Gastroesophageal sphincter (tissue), 4 donors: Measurements from ENCODE around the gene C12orf56. TPM values are rescaled to one million over a fixed set of nuclear protein-coding genes. Genes with fewer than 3 reads are reported as not detected.
"Not testable (repeated sequence)": the region's sequence is repeated elsewhere in the genome, so short reads cannot be mapped to it uniquely, and the experiment has no call there.

Source experiments
- ATAC-seq: fragments of 150-250 bp; one replicate; pipeline ENCODE4 v1.9.1; 2016; ENCODE audit warnings: mild to moderate bottlenecking, moderate library complexity
- H3K27ac ChIP-seq, 4 donors: fragments of 200-600 bp; sonication (generic) in 3 of 4; 1 replicate in 3 of 4; 2 replicates in 1 of 4; pipeline ENCODE4 v1.5.1; 2016 to 2019
- H3K27me3 ChIP-seq: fragments of 200-600 bp; sonication (generic); one replicate; pipeline ENCODE4 v1.5.1; 2019
- H3K36me3 ChIP-seq, 2 donors: fragments of 200-600 bp; sonication (generic); one replicate each; pipeline ENCODE4 v1.5.1; 2019; ENCODE audit warnings: control low read depth in 1 of 2
- H3K4me1 ChIP-seq, 3 donors: fragments of 200-600 bp; sonication (generic); 1 replicate in 2 of 3; 2 replicates in 1 of 3; pipeline ENCODE4 v1.5.1; 2016 to 2019; ENCODE audit warnings: control low read depth in 2 of 3
- H3K4me3 ChIP-seq, 2 donors: fragments of 200-600 bp; sonication (generic); one replicate each; pipeline ENCODE4 v1.5.1; 2019; ENCODE audit warnings: mild to moderate bottlenecking in 1 of 2, moderate library complexity in 1 of 2
- H3K9me3 ChIP-seq, 3 donors: fragments of 200-600 bp; sonication (generic); one replicate each; pipeline ENCODE4 v1.5.1; 2017 to 2019; ENCODE audit warnings: control low read depth in 2 of 3
- EP300 ChIP-seq: sonication (generic); formaldehyde crosslinking; IDR thresholded peaks from one replicate; pipeline ENCODE4 v1.6.1; 2017; ENCODE audit warnings: antibody characterized with exemption, mild to moderate bottlenecking
- POLR2A ChIP-seq, 2 donors: fragments of 450-650 bp; IDR thresholded peaks; one replicate each; pipeline ENCODE4 v1.6.1; 2017; ENCODE audit warnings: antibody characterized with exemption in 2 of 2, mild to moderate bottlenecking in 2 of 2, moderate library complexity in 1 of 2
- POLR2AphosphoS5 ChIP-seq: sonication (generic); formaldehyde crosslinking; IDR thresholded peaks from one replicate; pipeline ENCODE4 v1.6.1; 2017; ENCODE audit warnings: antibody characterized with exemption
- WGBS, 2 donors: methylation state at CpG; one replicate each; pipeline ENCODE4 v1.1.5; 2018; ENCODE audit warnings: low coverage in 1 of 2; 5-methylcytosine and 5-hydroxymethylcytosine counted together
- total RNA-seq, 4 donors: library from RNA; depleted of rRNA; stranded (reverse); fragments of >200 nt; gene quantifications; one replicate each; pipeline ENCODE4 v1.1.0, GENCODE V29; 2016
- TF ChIP-seq, protein P1 (sequence below), 4 experiments: fragments of 200-600 bp in 2 of 4; fragments of 450-650 bp in 2 of 4; sonication (generic) in 1 of 4; IDR thresholded peaks; one replicate each; pipeline ENCODE4 v1.5.1; 2017 to 2019; ENCODE audit warnings: antibody characterized with exemption in 4 of 4, mild to moderate bottlenecking in 2 of 4, moderate library complexity in 2 of 4

The C12orf56 gene
- total RNA-seq, 4 donors from 2014 or later: not detected

DNA sequence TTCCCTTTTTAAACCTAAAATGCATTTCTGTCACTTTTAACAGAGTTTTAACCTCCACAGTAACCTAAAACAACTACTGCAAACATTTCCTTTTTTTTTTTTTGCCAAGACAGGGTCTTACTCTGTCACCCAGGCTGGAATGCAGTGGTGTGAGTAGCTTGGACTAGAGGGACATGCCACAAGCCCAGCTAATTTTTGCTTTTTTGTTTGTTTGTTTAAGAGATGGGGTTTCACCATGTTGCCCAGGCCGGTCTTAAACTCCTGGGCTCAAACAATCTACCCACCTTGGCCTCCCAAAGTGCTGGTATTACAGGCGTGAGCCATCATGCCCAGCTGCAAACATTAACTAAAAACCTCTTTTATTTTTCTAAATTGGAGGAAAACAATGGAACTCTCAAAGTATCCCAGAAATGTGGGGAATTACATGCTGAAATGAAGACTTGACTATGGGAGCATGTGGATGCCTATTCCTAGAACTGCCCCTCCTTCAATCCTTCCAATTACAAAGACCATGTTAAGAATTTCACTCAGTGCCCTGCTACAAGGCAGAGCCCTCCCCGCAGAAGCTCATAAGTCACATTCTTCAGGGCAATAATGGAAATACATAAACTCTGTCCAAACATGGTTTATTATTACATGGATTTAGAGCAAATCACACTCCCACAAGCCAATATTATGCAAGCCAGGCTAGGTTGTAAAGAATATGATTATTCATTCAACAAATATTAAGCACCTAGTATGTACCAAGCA is 66.9 kb downstream of the C12orf56 start:
- no peaks in the 10 kb centered on the region for H3K36me3 ChIP-seq
- ATAC-seq: no peak
- no peak overlapping the region for H3K4me3 ChIP-seq
- H3K27me3 ChIP-seq: no peaks in the 10 kb centered on the region
- H3K27ac ChIP-seq: no peak overlapping the region
- no peaks in the 10 kb centered on the region for H3K4me1 ChIP-seq
- 77 to 92% methylated on average over 2 to 3 of the region's 3 CpGs for WGBS, 2 donors
- TF ChIP-seq POLR2A (IDR thresholded peaks at IDR 0.05): no peak
- TF ChIP-seq, protein P1, sequence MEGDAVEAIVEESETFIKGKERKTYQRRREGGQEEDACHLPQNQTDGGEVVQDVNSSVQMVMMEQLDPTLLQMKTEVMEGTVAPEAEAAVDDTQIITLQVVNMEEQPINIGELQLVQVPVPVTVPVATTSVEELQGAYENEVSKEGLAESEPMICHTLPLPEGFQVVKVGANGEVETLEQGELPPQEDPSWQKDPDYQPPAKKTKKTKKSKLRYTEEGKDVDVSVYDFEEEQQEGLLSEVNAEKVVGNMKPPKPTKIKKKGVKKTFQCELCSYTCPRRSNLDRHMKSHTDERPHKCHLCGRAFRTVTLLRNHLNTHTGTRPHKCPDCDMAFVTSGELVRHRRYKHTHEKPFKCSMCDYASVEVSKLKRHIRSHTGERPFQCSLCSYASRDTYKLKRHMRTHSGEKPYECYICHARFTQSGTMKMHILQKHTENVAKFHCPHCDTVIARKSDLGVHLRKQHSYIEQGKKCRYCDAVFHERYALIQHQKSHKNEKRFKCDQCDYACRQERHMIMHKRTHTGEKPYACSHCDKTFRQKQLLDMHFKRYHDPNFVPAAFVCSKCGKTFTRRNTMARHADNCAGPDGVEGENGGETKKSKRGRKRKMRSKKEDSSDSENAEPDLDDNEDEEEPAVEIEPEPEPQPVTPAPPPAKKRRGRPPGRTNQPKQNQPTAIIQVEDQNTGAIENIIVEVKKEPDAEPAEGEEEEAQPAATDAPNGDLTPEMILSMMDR (IDR thresholded peaks at IDR 0.05): no peak
- H3K9me3 ChIP-seq: no peaks in the 10 kb centered on the region

DNA sequence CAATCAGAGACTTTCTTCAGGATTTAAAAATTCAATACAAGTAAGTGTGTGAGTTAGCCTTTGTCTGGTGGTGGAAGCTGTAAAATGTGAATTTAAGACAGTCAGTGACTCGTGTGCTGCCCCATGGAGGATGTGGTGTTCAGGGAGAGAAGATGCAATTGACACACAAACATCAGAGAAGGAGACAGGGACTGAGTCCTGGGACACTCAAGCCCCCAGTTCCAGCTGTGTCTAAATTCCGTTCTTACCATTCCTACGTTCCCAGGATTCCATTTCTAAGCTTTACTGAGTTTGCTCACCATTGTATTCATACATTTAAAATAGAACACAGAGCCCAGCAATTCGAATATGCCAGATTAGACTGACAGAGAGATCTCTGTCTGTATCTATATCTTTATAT is 67.6 kb downstream of the C12orf56 start:
- Histone ChIP-seq H3K9me3 (no peaks in the 10 kb centered on the region), H3K4me3 (no peak overlapping the region), H3K27ac (no peak overlapping the region), H3K27me3 (no peaks in the 10 kb centered on the region), H3K4me1 (no peaks in the 10 kb centered on the region), H3K36me3 (no peaks in the 10 kb centered on the region)
- WGBS, 2 donors: 68 to 76% methylated on average over 3 of the region's 4 CpGs
- ATAC-seq: no peak
- no peak for TF ChIP-seq EP300
- TF ChIP-seq, protein P1 (IDR thresholded peaks at IDR 0.05): no peak

DNA sequence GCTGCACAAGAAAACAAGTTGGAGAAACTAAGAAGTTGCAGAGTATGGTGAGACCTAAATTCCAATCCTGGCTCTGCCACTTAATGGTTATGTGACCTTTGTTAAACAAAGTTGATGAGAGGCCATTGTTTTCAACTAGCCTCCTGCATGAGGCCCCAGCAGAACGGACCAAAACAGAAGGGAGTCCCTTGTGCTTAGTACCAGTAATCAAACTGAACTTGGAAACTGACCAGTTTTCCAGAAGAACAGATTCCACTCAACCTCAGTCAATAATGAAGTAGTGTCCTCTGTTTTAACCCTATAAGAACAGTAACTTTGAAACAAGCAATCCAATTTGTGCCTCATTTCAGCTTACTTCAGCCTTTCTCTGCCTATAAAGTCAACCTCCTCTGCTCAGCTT is 69.9 kb downstream of the C12orf56 start:
- no peak overlapping the region for H3K27ac ChIP-seq
- 33% methylated on average over 1 of the region's 1 CpG; no CpG with 5 or more reads in 1 of the 2 donors for WGBS, 2 donors
- no peaks in the 10 kb centered on the region for H3K36me3 ChIP-seq
- H3K4me3 ChIP-seq: no peak overlapping the region
- H3K27me3 ChIP-seq: no peaks in the 10 kb centered on the region
- no peak for ATAC-seq
- H3K9me3 ChIP-seq: no peaks in the 10 kb centered on the region
- H3K4me1 ChIP-seq: no peaks in the 10 kb centered on the region
- TF ChIP-seq POLR2AphosphoS5 (no peak), EP300 (no peak), POLR2A (IDR thresholded peaks at IDR 0.05) (no peak)
- TF ChIP-seq, protein P1 (IDR thresholded peaks at IDR 0.05): no peak

DNA sequence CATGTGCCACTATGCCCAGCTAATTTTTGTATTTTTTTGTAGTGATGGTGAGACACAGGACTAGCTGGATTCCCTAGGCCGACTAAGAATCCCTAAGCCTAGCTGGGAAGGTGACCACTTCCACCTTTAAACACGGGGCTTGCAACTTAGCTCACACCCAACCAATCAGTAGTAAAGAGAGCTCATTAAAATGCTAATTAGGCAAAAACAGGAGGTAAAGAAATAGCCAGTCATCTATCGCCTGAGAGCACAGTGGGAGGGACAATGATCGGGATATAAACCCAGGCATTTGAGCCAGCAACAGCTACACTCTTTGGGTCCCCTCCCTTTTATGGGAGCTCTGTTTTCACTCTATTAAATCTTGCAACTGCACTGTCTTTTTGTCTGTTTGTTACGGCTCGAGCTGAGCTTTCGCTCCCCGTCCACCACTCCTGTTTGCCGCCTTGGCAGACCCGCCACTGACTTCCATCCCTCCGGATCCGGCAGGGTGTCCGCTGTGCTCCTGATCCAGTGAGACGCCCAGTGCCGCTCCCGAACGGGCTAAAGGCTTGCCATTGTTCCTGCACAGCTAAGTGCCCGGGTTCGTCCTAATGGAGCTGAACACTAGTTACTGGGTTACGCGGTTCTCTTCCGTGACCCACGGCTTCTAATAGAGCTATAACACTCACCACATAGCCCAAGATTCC is 70.9 kb downstream of the C12orf56 start:
- H3K27me3 ChIP-seq, H3K9me3 ChIP-seq, H3K4me3 ChIP-seq, H3K36me3 ChIP-seq, H3K27ac ChIP-seq, ATAC-seq, H3K4me1 ChIP-seq: not testable (repeated sequence)
- WGBS, 2 donors: 75 to 94% methylated on average over 8 to 13 of the region's 23 CpGs

DNA sequence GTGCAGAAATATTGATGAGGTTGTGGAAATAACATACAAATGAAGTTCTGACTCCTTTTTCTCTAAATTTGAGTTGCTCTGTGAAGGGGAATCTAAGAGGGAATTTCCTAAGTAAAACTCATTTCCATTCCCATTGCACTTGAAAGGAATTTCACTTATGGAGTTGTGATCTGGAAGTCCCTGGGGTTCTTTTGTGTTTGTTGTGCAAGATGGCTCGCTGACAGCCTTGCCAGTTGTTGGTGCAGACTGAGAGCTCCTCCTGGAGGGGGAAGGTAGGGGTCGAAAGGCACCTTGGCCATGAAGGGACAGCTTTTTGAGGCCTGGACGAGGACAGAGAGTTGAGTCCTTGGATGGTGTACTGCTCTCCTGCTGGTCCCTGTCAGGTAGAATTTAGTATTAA is 72.0 kb downstream of the C12orf56 start:
- Histone ChIP-seq H3K27ac (no peak overlapping the region), H3K9me3 (no peaks in the 10 kb centered on the region), H3K4me1 (no peaks in the 10 kb centered on the region), H3K27me3 (no peaks in the 10 kb centered on the region), H3K4me3 (no peak overlapping the region), H3K36me3 (no peaks in the 10 kb centered on the region)
- no peak for ATAC-seq
- WGBS, 2 donors: 30% methylated on average over 3 of the region's 3 CpGs; no CpG with 5 or more reads in 1 of the 2 donors
- TF ChIP-seq, protein P1 (IDR thresholded peaks at IDR 0.05): no peak
- TF ChIP-seq POLR2A (IDR thresholded peaks at IDR 0.05) (no peak), EP300 (no peak), POLR2AphosphoS5 (no peak)
